GM19025 (cell line): ENCODE measurements around the gene COQ8B.

Source experiments
- ATAC-seq: cut with Tn5 transposase; IDR thresholded peaks from one replicate; pipeline ENCODE4 v1.9.1; 2021; ENCODE audit warnings: mild to moderate bottlenecking, low read depth, moderate library complexity; ENCODE audit not compliant: unreplicated experiment

The COQ8B gene

GRCh38 chr19:40718774-40719391, 2.2 kb upstream of the COQ8B start:
- ATAC-seq: no peak

GRCh38 chr19:40717880-40718773, 1.4 kb upstream of the COQ8B start:
- no peak for ATAC-seq

- no peak for ATAC-seq
These were observed 716 bp upstream of the COQ8B start for GRCh38 chr19:40717325-40717879.

- no peak for ATAC-seq
These were observed 630 bp downstream of the COQ8B start for GRCh38 chr19:40716031-40716481.

GRCh38 chr19:40714441-40715299, 2.0 kb downstream of the COQ8B start:
- ATAC-seq: peak; percentile 55

GRCh38 chr19:40713939-40714338, 2.7 kb downstream of the COQ8B start:
- ATAC-seq: no peak

GRCh38 chr19:40709817-40710216, 6.9 kb downstream of the COQ8B start:
- no peak for ATAC-seq

GRCh38 chr19:40707615-40708014, 9.1 kb downstream of the COQ8B start:
- no peak for ATAC-seq

GRCh38 chr19:40705950-40706619, 10.6 kb downstream of the COQ8B start:
- ATAC-seq: no peak

- no peak for ATAC-seq
These were observed 11.4 kb downstream of the COQ8B start for GRCh38 chr19:40705362-40705651.

GRCh38 chr19:40704491-40705361, 12.0 kb downstream of the COQ8B start:
- no peak for ATAC-seq

- no peak for ATAC-seq
These were observed 13.5 kb downstream of the COQ8B start for GRCh38 chr19:40703029-40703755.

GRCh38 chr19:40702337-40703012, 14.2 kb downstream of the COQ8B start:
- ATAC-seq: no peak

- no peak for ATAC-seq
These were observed 14.9 kb downstream of the COQ8B start for GRCh38 chr19:40701758-40702157.

GRCh38 chr19:40700083-40700482, 16.6 kb downstream of the COQ8B start:
- no peak for ATAC-seq

GRCh38 chr19:40697007-40697406, 19.7 kb downstream of the COQ8B start:
- ATAC-seq: no peak

GRCh38 chr19:40695881-40696280, 20.8 kb downstream of the COQ8B start:
- ATAC-seq: no peak

GRCh38 chr19:40693896-40694295, 22.8 kb downstream of the COQ8B start:
- ATAC-seq: no peak
